PC-3 (cell line): ENCODE results near the gene MYL2. TPM values are rescaled to one million over a fixed set of nuclear protein-coding genes. Genes with fewer than 3 reads are reported as not detected.

Source experiments
- ATAC-seq: fragments of 200-7000 bp; cut with Tn5 transposase; 2 replicates; pipeline ENCODE4 v1.9.1; 2020; ENCODE audit warnings: mild to moderate bottlenecking, moderate library complexity
- BruUV-seq: library from RNA; stranded (reverse); fragments of 400-500 nt; replicated peaks from 2 replicates; lab custom pipeline; 2021; lab: Mats Ljungman, UMichigan
- CTCF ChIA-PET: fragments of 300-600 bp; sonication (Branson Sonifier 250); formaldehyde crosslinking; loops from one replicate; lab custom pipeline; 2022; ENCODE audit warnings: antibody characterized with exemption; lab: Charles Lee
- POLR2A ChIA-PET: fragments of 300-600 bp; sonication (Branson Sonifier 250); formaldehyde crosslinking; loops from one replicate; lab custom pipeline; 2022; ENCODE audit warnings: antibody characterized with exemption; ENCODE audit not compliant: unreplicated experiment; lab: Charles Lee
- DNase-seq: peaks from one replicate; pipeline ENCODE4 v3.0.0-alpha.2; 2015
- H2AFZ ChIP-seq: fragments of 300-600 bp; sonication (generic); 2 replicates; pipeline ENCODE4 v1.6.0; 2016; ENCODE audit warnings: antibody characterized with exemption, low read length
- H3F3A ChIP-seq: fragments of 300-600 bp; sonication (generic); one replicate; pipeline ENCODE4 v1.6.0; 2017; ENCODE audit warnings: antibody characterized with exemption, low read length, control low read depth, mild to moderate bottlenecking; ENCODE audit not compliant: unreplicated experiment
- H3K27ac ChIP-seq: fragments of 300-600 bp; sonication (generic); 2 replicates; pipeline ENCODE4 v1.5.1; 2016; ENCODE audit warnings: mild to moderate bottlenecking, low read length
- H3K27me3 ChIP-seq: fragments of 300-600 bp; sonication (generic); 2 replicates; pipeline ENCODE4 v1.6.1; 2016; ENCODE audit warnings: low read length, mixed read lengths
- H3K36me3 ChIP-seq: fragments of 300-600 bp; sonication (generic); 2 replicates; pipeline ENCODE4 v1.6.1; 2016; ENCODE audit warnings: low read depth, mixed run types, low read length, mixed read lengths
- H3K4me1 ChIP-seq: fragments of 300-600 bp; sonication (generic); 2 replicates; pipeline ENCODE4 v1.5.1; 2016; ENCODE audit warnings: low read length; ENCODE audit not compliant: insufficient read depth
- H3K4me2 ChIP-seq: fragments of 300-600 bp; sonication (generic); 2 replicates; pipeline ENCODE4 v1.6.0; 2016; ENCODE audit warnings: low read length
- H3K4me3 ChIP-seq: fragments of 300-600 bp; sonication (generic); 2 replicates; pipeline ENCODE4 v1.5.1; 2016; ENCODE audit warnings: mild to moderate bottlenecking, low read length, mixed read lengths
- H3K79me2 ChIP-seq: fragments of 300-600 bp; sonication (generic); 2 replicates; pipeline ENCODE4 v1.6.1; 2017; ENCODE audit warnings: low read length, mixed read lengths
- H3K9ac ChIP-seq: fragments of 300-600 bp; sonication (generic); 2 replicates; pipeline ENCODE4 v1.6.0; 2016; ENCODE audit warnings: mild to moderate bottlenecking, low read length
- H3K9me2 ChIP-seq: fragments of 300-600 bp; sonication (generic); replicated peaks from 2 replicates; pipeline ENCODE4 v1.6.1; 2016; ENCODE audit warnings: mixed run types, low read length, mixed read lengths
- H3K9me3 ChIP-seq: fragments of 300-600 bp; sonication (generic); 2 replicates; pipeline ENCODE4 v1.6.1; 2016; ENCODE audit warnings: low read length, mixed read lengths
- H4K20me1 ChIP-seq: fragments of 300-600 bp; sonication (generic); 2 replicates; pipeline ENCODE4 v1.6.1; 2016; ENCODE audit warnings: low read length, mixed read lengths
- EZH2 ChIP-seq: fragments of 300-600 bp; sonication (generic); IDR thresholded peaks from one replicate; pipeline ENCODE4 v1.6.1; 2017; ENCODE audit warnings: antibody characterized with exemption, mild to moderate bottlenecking, low read length; ENCODE audit not compliant: unreplicated experiment
- EZH2phosphoT487 ChIP-seq: fragments of 300-600 bp; sonication (generic); IDR thresholded peaks from 2 replicates; pipeline ENCODE4 v1.6.1; 2018; ENCODE audit warnings: mild to moderate bottlenecking, antibody characterized with exemption, low read length, borderline replicate concordance
- intact Hi-C: fragments of 100-400 bp; cut with micrococcal nuclease; formaldehyde crosslinking; loops from 2 replicates; pipeline ENCODE4 v1.9.0; 2023
- total RNA-seq: library from RNA; depleted of rRNA; stranded (reverse); fragments of >200 nt; gene quantifications from 2 replicates; pipeline ENCODE4 v1.2.3, GENCODE V29; 2014
- TF ChIP-seq, protein P1 (sequence below): fragments of 300-600 bp; sonication (generic); conservative IDR thresholded peaks from 2 replicates; pipeline ENCODE4 v1.5.1; 2017; ENCODE audit warnings: antibody characterized with exemption, low read depth, mild to moderate bottlenecking, low read length

Gene MYL2
- total RNA-seq, 1 experiment from 2014 or later, result not detected

GRCh38 chr12:110929818-110930217, 9.4 kb upstream of the MYL2 start:
- DNase-seq, result no peak
- BruUV-seq, result no TSS peak
- Histone ChIP-seq H4K20me1 (no peaks in the 10 kb centered on the region), H3F3A (no peaks in the 10 kb centered on the region), H3K4me1 (peaks cover 10% of the 10 kb centered on the region), H3K36me3 (no peaks in the 10 kb centered on the region), H3K27ac (no peak overlapping the region), H3K9me2 (no peaks in the 10 kb centered on the region), H3K4me3 (no peak overlapping the region), H3K27me3 (no peaks in the 10 kb centered on the region), H2AFZ (no peak overlapping the region), H3K9me3 (no peaks in the 10 kb centered on the region), H3K9ac (no peak overlapping the region), H3K79me2 (no peaks in the 10 kb centered on the region), H3K4me2 (no peak overlapping the region)
- no peak for ATAC-seq
- ChIA-PET CTCF (no interaction called here), POLR2A (no interaction called here)
- TF ChIP-seq EZH2 (no peak), EZH2phosphoT487 (no peak)
- TF ChIP-seq, protein P1, sequence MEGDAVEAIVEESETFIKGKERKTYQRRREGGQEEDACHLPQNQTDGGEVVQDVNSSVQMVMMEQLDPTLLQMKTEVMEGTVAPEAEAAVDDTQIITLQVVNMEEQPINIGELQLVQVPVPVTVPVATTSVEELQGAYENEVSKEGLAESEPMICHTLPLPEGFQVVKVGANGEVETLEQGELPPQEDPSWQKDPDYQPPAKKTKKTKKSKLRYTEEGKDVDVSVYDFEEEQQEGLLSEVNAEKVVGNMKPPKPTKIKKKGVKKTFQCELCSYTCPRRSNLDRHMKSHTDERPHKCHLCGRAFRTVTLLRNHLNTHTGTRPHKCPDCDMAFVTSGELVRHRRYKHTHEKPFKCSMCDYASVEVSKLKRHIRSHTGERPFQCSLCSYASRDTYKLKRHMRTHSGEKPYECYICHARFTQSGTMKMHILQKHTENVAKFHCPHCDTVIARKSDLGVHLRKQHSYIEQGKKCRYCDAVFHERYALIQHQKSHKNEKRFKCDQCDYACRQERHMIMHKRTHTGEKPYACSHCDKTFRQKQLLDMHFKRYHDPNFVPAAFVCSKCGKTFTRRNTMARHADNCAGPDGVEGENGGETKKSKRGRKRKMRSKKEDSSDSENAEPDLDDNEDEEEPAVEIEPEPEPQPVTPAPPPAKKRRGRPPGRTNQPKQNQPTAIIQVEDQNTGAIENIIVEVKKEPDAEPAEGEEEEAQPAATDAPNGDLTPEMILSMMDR, result no peak
- intact Hi-C loops, result no loop called here

- intact Hi-C loops, result no loop called here
- Histone ChIP-seq H3K4me1 (no peaks in the 10 kb centered on the region), H3K9ac (no peak overlapping the region), H3K9me2 (no peaks in the 10 kb centered on the region), H4K20me1 (no peaks in the 10 kb centered on the region), H2AFZ (no peak overlapping the region), H3K79me2 (no peaks in the 10 kb centered on the region), H3K36me3 (no peaks in the 10 kb centered on the region), H3K27me3 (no peaks in the 10 kb centered on the region), H3K27ac (no peak overlapping the region), H3K4me2 (no peak overlapping the region), H3K4me3 (no peak overlapping the region), H3K9me3 (no peaks in the 10 kb centered on the region), H3F3A (no peaks in the 10 kb centered on the region)
- no TSS peak for BruUV-seq
- ChIA-PET CTCF (no interaction called here), POLR2A (no interaction called here)
- no peak for DNase-seq
- TF ChIP-seq EZH2phosphoT487 (no peak), EZH2 (no peak)
- TF ChIP-seq, protein P1, result no peak
- no peak for ATAC-seq
These were observed 8.3 kb upstream of the MYL2 start for GRCh38 chr12:110928700-110929099.

DNA sequence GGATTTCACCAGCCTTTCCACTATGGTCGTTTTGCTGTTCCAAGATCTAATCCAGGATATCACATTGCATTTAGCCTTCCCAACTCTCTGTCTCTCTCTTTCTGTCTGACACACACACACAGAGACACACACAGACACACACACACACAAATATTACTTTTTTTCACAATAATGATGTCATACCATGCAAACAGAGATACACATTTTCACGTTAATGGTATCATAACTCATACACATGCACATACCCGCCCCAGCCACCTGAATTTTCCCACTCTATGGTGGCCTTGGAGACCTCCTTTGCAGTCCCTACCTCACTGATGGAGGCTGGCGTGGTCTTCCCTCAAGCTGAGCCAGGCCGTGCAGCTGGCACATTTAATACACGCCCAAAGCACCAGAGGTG, 7.2 kb upstream of the MYL2 start:
- Histone ChIP-seq H3K4me3 (no peak overlapping the region), H3K9me2 (no peaks in the 10 kb centered on the region), H3K9me3 (no peaks in the 10 kb centered on the region), H2AFZ (no peak overlapping the region), H3K9ac (no peak overlapping the region), H3K27me3 (no peaks in the 10 kb centered on the region), H3K4me2 (no peak overlapping the region), H3F3A (no peaks in the 10 kb centered on the region), H3K36me3 (no peaks in the 10 kb centered on the region), H3K79me2 (no peaks in the 10 kb centered on the region), H3K4me1 (no peaks in the 10 kb centered on the region), H3K27ac (no peak overlapping the region), H4K20me1 (no peaks in the 10 kb centered on the region)
- DNase-seq (no peak), ATAC-seq (no peak)
- CTCF ChIA-PET, result no interaction called here
- intact Hi-C loops, result no loop called here
- no TSS peak for BruUV-seq
- POLR2A ChIA-PET, result no interaction called here
- no peak for TF ChIP-seq EZH2phosphoT487
- no peak for TF ChIP-seq EZH2
- TF ChIP-seq, protein P1, result no peak
